Body of pancreas (tissue), 4 donors: ENCODE measurements around the gene KRTAP10-11. TPM values are rescaled to one million over a fixed set of nuclear protein-coding genes. Genes with fewer than 3 reads are reported as not detected.

ENCODE experiments used
- ATAC-seq: fragments of 150-250 bp; one replicate; pipeline ENCODE4 v1.9.1; 2016
- DNase-seq, 4 donors: peaks; one replicate each; pipeline ENCODE4 v3.0.0-alpha.2; 2019
- H3K27ac ChIP-seq, 4 donors: fragments of 200-600 bp; sonication (generic); 1 replicate in 3 of 4; 2 replicates in 1 of 4; pipeline versions ENCODE4 v1.5.1 to v1.6.1; 2016 to 2019; ENCODE audit warnings: mild to moderate bottlenecking in 1 of 4, mixed read lengths in 1 of 4, moderate library complexity in 1 of 4
- H3K27me3 ChIP-seq, 2 donors: fragments of 200-600 bp; sonication (generic); one replicate each; pipeline ENCODE4 v1.6.0; 2016; ENCODE audit warnings: mild to moderate bottlenecking in 1 of 2
- H3K36me3 ChIP-seq, 2 donors: fragments of 200-600 bp; sonication (generic); replicated peaks in 1 of 2; 2 replicates each; pipeline ENCODE4 v1.5.1; 2016; ENCODE audit warnings: low read depth in 2 of 2; ENCODE audit not compliant: insufficient read depth in 1 of 2
- H3K4me1 ChIP-seq: fragments of 200-600 bp; sonication (generic); one replicate; pipeline ENCODE4 v1.6.0; 2016
- H3K4me3 ChIP-seq, 2 donors: fragments of 200-600 bp; sonication (generic); 1 replicate in 1 of 2; 2 replicates in 1 of 2; pipeline ENCODE4 v1.5.1; 2016 to 2019
- H3K9me3 ChIP-seq, 3 donors: fragments of 200-600 bp; sonication (generic); 1 replicate in 2 of 3; 2 replicates in 1 of 3; pipeline ENCODE4 v1.5.1; 2016
- CTCF ChIP-seq, 7 experiments: fragments of 450-650 bp in 4 of 7; fragments of 200-600 bp in 3 of 7; sonication (generic) in 3 of 7; IDR thresholded peaks; one replicate each; pipeline ENCODE4 v1.5.1; 2016 to 2019; ENCODE audit warnings: antibody characterized with exemption in 7 of 7
- POLR2A ChIP-seq, 3 donors: fragments of 450-650 bp; IDR thresholded peaks; one replicate each; pipeline ENCODE4 v1.6.1; 2016; ENCODE audit warnings: antibody characterized with exemption in 3 of 3, mild to moderate bottlenecking in 2 of 3
- WGBS, 2 donors: methylation state at CpG; one replicate each; pipeline ENCODE4 v1.1.5; 2017; 5-methylcytosine and 5-hydroxymethylcytosine counted together
- intact Hi-C: fragments of 100-400 bp; cut with DNase I; formaldehyde crosslinking; loops from one replicate; pipeline ENCODE4 v1.15.1; 2023
- total RNA-seq, 2 donors: library from RNA; depleted of rRNA; stranded (reverse); fragments of >200 nt; gene quantifications; one replicate each; pipeline ENCODE4 v1.1.0, GENCODE V29; 2016

The KRTAP10-11 gene
- total RNA-seq, 2 donors from 2014 or later, result not detected

- intact Hi-C loops, result no loop called here
These were observed 17.4 kb upstream of the KRTAP10-11 start for GRCh38 chr21:44628707-44629391.

DNA sequence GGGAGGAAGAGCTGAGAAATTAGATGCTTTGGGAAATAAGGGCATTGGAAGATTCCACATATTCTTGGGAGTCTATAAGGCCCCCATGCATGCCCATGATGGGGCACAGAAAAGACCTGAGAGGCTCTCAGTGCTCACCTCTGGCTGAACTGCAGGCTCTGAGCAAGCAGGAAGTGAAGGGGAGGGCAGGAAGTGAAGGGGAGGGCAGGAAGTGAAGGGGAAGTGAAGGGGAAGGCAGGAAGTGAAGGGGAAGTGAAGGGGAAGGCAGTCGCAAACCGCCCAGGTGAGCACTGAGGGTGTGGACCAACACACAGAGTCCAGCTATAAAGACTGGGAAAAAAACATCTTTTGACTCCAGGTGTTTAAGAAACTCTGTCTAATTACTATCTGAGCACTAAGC lies 15.8 kb upstream of the KRTAP10-11 start:
- TF ChIP-seq CTCF (IDR thresholded peaks at IDR 0.05) (no peak), POLR2A (IDR thresholded peaks at IDR 0.05) (no peak)
- no peaks in the 10 kb centered on the region for H3K36me3 ChIP-seq
- intact Hi-C loops, result no loop called here
- DNase-seq (no peak), ATAC-seq (no peak)
- no peaks in the 10 kb centered on the region for H3K4me1 ChIP-seq
- H3K9me3 ChIP-seq, result peaks cover 0 to 6% (median 0%) of the 10 kb centered on the region in 3 donors
- WGBS, 2 donors, result 58 to 100% methylated on average over 2 of the region's 2 CpGs
- H3K4me3 ChIP-seq, result no peak overlapping the region
- no peaks in the 10 kb centered on the region for H3K27me3 ChIP-seq
- H3K27ac ChIP-seq, result no peak overlapping the region

More at GRCh38 chr21:44628707-44629391, 17.4 kb upstream of the KRTAP10-11 start:
- ATAC-seq, result no peak
- 59 to 66% methylated on average over 9 to 18 of the region's 18 CpGs for WGBS, 2 donors
- peaks cover 0 to 6% (median 0%) of the 10 kb centered on the region in 3 donors for H3K9me3 ChIP-seq
- H3K36me3 ChIP-seq, result no peaks in the 10 kb centered on the region
- no peak overlapping the region for H3K4me3 ChIP-seq
- no peak for TF ChIP-seq POLR2A (IDR thresholded peaks at IDR 0.05)
- no peak for TF ChIP-seq CTCF (IDR thresholded peaks at IDR 0.05)
- H3K4me1 ChIP-seq, result no peaks in the 10 kb centered on the region
- no peak overlapping the region for H3K27ac ChIP-seq
- no peaks in the 10 kb centered on the region for H3K27me3 ChIP-seq
- no peak for DNase-seq

GRCh38 chr21:44632067-44632466 lies 14.1 kb upstream of the KRTAP10-11 start:
- no peaks in the 10 kb centered on the region for H3K27me3 ChIP-seq
- TF ChIP-seq CTCF (IDR thresholded peaks at IDR 0.05), result no peak
- TF ChIP-seq POLR2A (IDR thresholded peaks at IDR 0.05), result no peak
- no peak for ATAC-seq
- intact Hi-C loops, result no loop called here
- no peak for DNase-seq
- WGBS, 2 donors, result 68 to 70% methylated on average over 1 of the region's 1 CpG
- H3K4me1 ChIP-seq, result no peaks in the 10 kb centered on the region
- no peak overlapping the region for H3K4me3 ChIP-seq
- no peak overlapping the region for H3K27ac ChIP-seq
- peaks cover 0 to 6% (median 0%) of the 10 kb centered on the region in 3 donors for H3K9me3 ChIP-seq
- no peaks in the 10 kb centered on the region for H3K36me3 ChIP-seq

- Histone ChIP-seq H3K4me3 (no peak overlapping the region), H3K27me3 (no peaks in the 10 kb centered on the region), H3K9me3 (peaks cover 0 to 6% (median 0%) of the 10 kb centered on the region in 3 donors), H3K4me1 (no peaks in the 10 kb centered on the region), H3K36me3 (no peaks in the 10 kb centered on the region), H3K27ac (no peak overlapping the region)
- no peak for TF ChIP-seq POLR2A (IDR thresholded peaks at IDR 0.05)
- no peak for TF ChIP-seq CTCF (IDR thresholded peaks at IDR 0.05)
- DNase-seq (no peak), ATAC-seq (no peak)
- WGBS, 2 donors, result 55 to 56% methylated on average over 14 to 15 of the region's 15 CpGs
- intact Hi-C loops, result no loop called here
These were observed 9.8 kb upstream of the KRTAP10-11 start for GRCh38 chr21:44636209-44637017.
